ENCODE results near the gene TRIM65. TPM values are rescaled to one million over a fixed set of nuclear protein-coding genes. Genes with fewer than 3 reads are reported as not detected.

Gene TRIM65
- total and polyA plus RNA-seq, 2 of the 13 experiments (the other 11 are each of a cell fraction or from before 2014, with no cell fraction given): 10.3 to 22.4 TPM

- TF ChIP-seq LRRFIP1 (CRISPR knock-in tag; conservative IDR thresholded peaks at IDR 0.05) (no peak), REST (IDR thresholded peaks at IDR 0.05; ENCODE audit: borderline replicate concordance in 1 of 2, low read depth in 1 of 2, low read length in 2 of 2) (peak in 1 of 2 experiments; percentile 29; a peak in 1 of 4 replicates), NFKB2 (CRISPR knock-in tag; IDR thresholded peaks at IDR 0.05; ENCODE audit: borderline replicate concordance) (peak; percentile 57; the same call in 1 of the 2 replicates), AHDC1 (CRISPR knock-in tag; IDR thresholded peaks at IDR 0.05; ENCODE audit: borderline replicate concordance) (no peak), JARID2 (CRISPR knock-in tag; IDR thresholded peaks at IDR 0.05; ENCODE audit: insufficient replicate concordance) (peak; percentile 37), ZNF234 (CRISPR knock-in tag; conservative IDR thresholded peaks at IDR 0.05) (no peak), ZBTB25 (CRISPR knock-in tag; IDR thresholded peaks at IDR 0.05) (peak; percentile 89), NR2F2 (IDR thresholded peaks at IDR 0.05; ENCODE audit: borderline replicate concordance, low read depth) (no peak), SETDB1 (CRISPR knock-in tag; IDR thresholded peaks at IDR 0.05; ENCODE audit: borderline replicate concordance) (no peak), CREB3 (CRISPR knock-in tag; IDR thresholded peaks at IDR 0.05) (no peak), ARID3A (IDR thresholded peaks at IDR 0.05; ENCODE audit: low read depth, low read length) (0 out of 2 replicates have a peak, but pooled peaks have one; percentile 28)
Observed at GRCh38 chr17:75845058-75845711, 51.6 kb downstream of the TRIM65 start (continued).

Measured in HepG2 (cell line).